A549 (cell line): ENCODE data around the gene CAND2. TPM values are rescaled to one million over a fixed set of nuclear protein-coding genes. Genes with fewer than 3 reads are reported as not detected.

Source experiments
- ATAC-seq, 2 experiments: fragments of 200-7000 bp in 1 of 2; fragments of >200 bp in 1 of 2; cut with Nextera tagmentation in 1 of 2; cut with Tn5 transposase in 1 of 2; 3 replicates each; pipeline versions ENCODE4 v1.8.0 to v1.9.1; 2018 to 2020; ENCODE audit warnings: mild to moderate bottlenecking in 1 of 2, moderate library complexity in 1 of 2
- CTCF ChIA-PET: fragments of 300-600 bp; sonication (Branson Sonifier 250); formaldehyde crosslinking; extraction: SDS; loops from one replicate; lab custom pipeline; 2021; ENCODE audit warnings: antibody characterized with exemption, inconsistent platforms; lab: Yijun Ruan, JAX
- POLR2A ChIA-PET: fragments of 350-600 bp; formaldehyde crosslinking; extraction: SDS; loops from one replicate; lab custom pipeline; 2021; ENCODE audit warnings: antibody characterized with exemption, inconsistent platforms; lab: Yijun Ruan, JAX
- DNase-seq, 2 experiments: peaks; one replicate each; pipeline versions ENCODE4 v3.0.0 to v3.0.0-alpha.2; 2011 to 2016; ENCODE audit warnings: low read depth in 1 of 2, low spot score in 1 of 2
- FAIRE-seq: peaks from 2 replicates; lab custom pipeline; 2011; peaks lifted over from hg19 to GRCh38; lab: Jason Lieb, UNC
- H3K27ac ChIP-seq, 2 experiments: fragments of >200 bp; sonication (Bioruptor Twin); formaldehyde crosslinking; 3 replicates each; pipeline ENCODE4 v1.5.1; 2016 to 2017
- H3K4me1 ChIP-seq: fragments of >200 bp; sonication (Bioruptor Twin); formaldehyde crosslinking; 3 replicates; pipeline ENCODE4 v1.6.1; 2016
- H3K4me2 ChIP-seq: fragments of >200 bp; sonication (Bioruptor Twin); formaldehyde crosslinking; 3 replicates; pipeline ENCODE4 v1.6.1; 2016
- H3K4me3 ChIP-seq: fragments of >200 bp; sonication (Bioruptor Twin); formaldehyde crosslinking; 3 replicates; pipeline ENCODE4 v1.5.1; 2016
- H3K9me3 ChIP-seq: fragments of >200 bp; sonication (Bioruptor Twin); formaldehyde crosslinking; 3 replicates; pipeline ENCODE4 v1.6.1; 2016
- CEBPB ChIP-seq, 2 experiments: fragments of >200 bp in 1 of 2; sonication (Bioruptor Twin) in 1 of 2; formaldehyde crosslinking in 1 of 2; IDR thresholded peaks; 2 replicates each; pipeline ENCODE4 v1.6.1; 2012 to 2016
- CHD4 ChIP-seq: fragments of 200-600 bp; sonication (generic); IDR thresholded peaks from 2 replicates; pipeline ENCODE4 v1.6.1; 2016; ENCODE audit warnings: antibody characterized with exemption, mild to moderate bottlenecking, borderline replicate concordance
- EHF ChIP-seq: fragments of 250-450 bp; sonication (Bioruptor Pico); IDR thresholded peaks from 2 replicates; pipeline ENCODE4 v1.5.0; 2020; ENCODE audit warnings: mild to moderate bottlenecking
- FOSL2 ChIP-seq, 2 experiments: fragments of 450-650 bp in 1 of 2; fragments of >200 bp in 1 of 2; sonication (Bioruptor Twin) in 1 of 2; formaldehyde crosslinking; IDR thresholded peaks; 2 replicates each; pipeline versions ENCODE4 v1.5.0 to v1.6.1; 2016 to 2020; ENCODE audit warnings: mild to moderate bottlenecking in 1 of 2, moderate library complexity in 1 of 2
- FOXS1 ChIP-seq: fragments of 250-450 bp; sonication (Bioruptor Pico); IDR thresholded peaks from 2 replicates; pipeline ENCODE4 v1.5.0; 2020; ENCODE audit warnings: mild to moderate bottlenecking, moderate library complexity
- HOXB13 ChIP-seq: fragments of 250-450 bp; sonication (Bioruptor Pico); IDR thresholded peaks from 2 replicates; pipeline ENCODE4 v1.5.0; 2020; ENCODE audit warnings: low read depth, mild to moderate bottlenecking, moderate library complexity
- JUNB ChIP-seq: fragments of >200 bp; sonication (Bioruptor Twin); formaldehyde crosslinking; IDR thresholded peaks from 2 replicates; pipeline ENCODE4 v1.6.1; 2016
- KDM1A ChIP-seq: fragments of 200-600 bp; sonication (generic); IDR thresholded peaks from 2 replicates; pipeline ENCODE4 v1.6.1; 2016; ENCODE audit warnings: low read depth, mild to moderate bottlenecking
- MAZ ChIP-seq: fragments of 150-350 bp; IDR thresholded peaks from 2 replicates; pipeline ENCODE4 v1.6.1; 2014; ENCODE audit warnings: antibody characterized with exemption, low read depth, low read length, borderline replicate concordance
- NPAS2 ChIP-seq: fragments of 250-450 bp; sonication (Bioruptor Pico); IDR thresholded peaks from 2 replicates; pipeline ENCODE4 v1.8.0; 2022; ENCODE audit warnings: mild to moderate bottlenecking, moderate library complexity, borderline replicate concordance
- POLR2A ChIP-seq: IDR thresholded peaks from 2 replicates; pipeline ENCODE4 v1.6.1; 2012; ENCODE audit warnings: mild to moderate bottlenecking, low read length
- POLR2AphosphoS2 ChIP-seq: conservative IDR thresholded peaks from 2 replicates; pipeline ENCODE4 v1.6.1; 2012; ENCODE audit warnings: low read length, improper control_type of control experiment, inconsistent platforms
- ZNF302 ChIP-seq: fragments of 250-450 bp; sonication (Bioruptor Pico); IDR thresholded peaks from 2 replicates; pipeline ENCODE4 v1.9.0; 2021; ENCODE audit warnings: inconsistent platforms, mild to moderate bottlenecking, moderate library complexity
- WGBS: methylation state at CpG from one replicate; pipeline ENCODE4 v1.1.6; 2017; ENCODE audit errors: missing lambda C conversion rate; 5-methylcytosine and 5-hydroxymethylcytosine counted together
- polyA plus RNA-seq, 4 experiments: library from polyadenylated mRNA; depleted of rRNA in 3 of 4; stranded (reverse); fragments of >200 nt; fragmentation: RNase III in 1 of 4; extraction: RNeasy Plus Mini Kit Qiagen cat#74134 plus additional on column Dnase treatment in 1 of 4; gene quantifications; 2 replicates in 3 of 4; 3 replicates in 1 of 4; pipeline ENCODE4 v1.2.3, GENCODE V29; 2011 to 2017
- TF ChIP-seq, protein P1 (sequence below): IDR thresholded peaks from 2 replicates; pipeline ENCODE4 v1.6.1; 2012
- TF ChIP-seq, protein P2 (sequence below): IDR thresholded peaks from 2 replicates; pipeline ENCODE4 v1.6.1; 2012
- TF ChIP-seq, protein P3 (sequence below): fragments of 150-350 bp; IDR thresholded peaks from 2 replicates; pipeline ENCODE4 v1.6.1; 2014; ENCODE audit warnings: low read depth, mild to moderate bottlenecking, low read length
- TF ChIP-seq, protein P4 (sequence below): fragments of 200-600 bp; sonication (generic); IDR thresholded peaks from 2 replicates; pipeline ENCODE4 v1.6.1; 2016; ENCODE audit warnings: antibody characterized with exemption, mild to moderate bottlenecking, moderate library complexity
- TF ChIP-seq, protein P5 (sequence below): fragments of 250-450 bp; sonication (Bioruptor Pico); IDR thresholded peaks from 2 replicates; pipeline ENCODE4 v1.5.0; 2021; ENCODE audit warnings: mild to moderate bottlenecking, moderate library complexity, borderline replicate concordance
- TF ChIP-seq, protein P6 (sequence below): IDR thresholded peaks from 2 replicates; pipeline ENCODE4 v1.6.1; 2012; ENCODE audit warnings: low read depth, borderline replicate concordance

CAND2 gene
- polyA plus RNA-seq, 2 of the 4 experiments (the other 2 are of a cell fraction) = 0.72 to 0.84 TPM

DNA sequence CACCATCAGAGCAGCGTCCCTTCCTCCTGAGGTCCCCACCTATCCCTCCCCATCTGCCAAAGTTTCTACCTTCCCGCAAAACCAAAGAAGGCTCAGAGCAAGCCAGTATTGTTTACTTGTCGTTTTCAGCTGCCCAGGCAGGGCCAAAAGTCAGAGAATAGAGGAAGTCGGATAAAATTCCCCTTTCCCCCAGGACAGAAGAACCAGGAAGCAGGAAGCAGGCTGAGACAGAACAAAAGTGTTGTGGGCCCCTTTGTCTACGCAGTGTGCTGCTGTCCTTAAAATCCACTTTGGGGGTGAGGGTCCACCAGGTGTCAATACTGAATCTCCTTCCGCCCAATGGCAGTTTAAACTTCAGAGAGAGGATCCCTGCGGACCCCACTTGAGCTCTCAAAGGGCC is 63.4 kb downstream of the CAND2 start:
- no peak for FAIRE-seq

DNA sequence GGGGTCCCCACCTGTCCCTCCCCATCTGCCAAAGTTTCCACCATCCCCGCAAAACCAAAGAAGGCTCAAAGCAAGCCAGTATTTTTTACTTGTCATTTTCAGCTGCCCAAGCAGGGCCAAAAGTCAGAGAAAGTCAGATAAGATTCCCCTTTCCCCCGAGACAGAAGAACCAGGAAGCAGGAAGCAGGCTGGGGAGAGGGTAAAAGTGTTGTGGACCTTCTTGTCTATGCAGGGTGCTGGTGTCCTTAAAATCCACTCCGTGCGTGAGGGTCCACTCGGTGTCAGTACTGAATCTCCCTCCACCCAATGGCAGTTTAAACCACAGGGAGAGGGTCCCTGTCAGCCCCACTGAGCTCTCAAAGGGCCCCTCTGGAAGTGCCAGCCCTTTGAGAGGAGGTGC is 65.1 kb downstream of the CAND2 start:
- Histone ChIP-seq H3K4me1 (no peaks in the 10 kb centered on the region), H3K4me2 (no peak overlapping the region), H3K4me3 (no peak overlapping the region), H3K9me3 (peaks cover 10% of the 10 kb centered on the region; the same call in 2 of the 3 replicates), H3K27ac (no peak overlapping the region)
- ATAC-seq = no peak
- FAIRE-seq = no peak
- ChIA-PET CTCF (interaction anchor here (1.2 to 5.5 kb wide), 4 partner anchors 8 to 112 kb away, joined by 3 to 28 read pairs (median 12); partner anchors contain the start of gene RPL32), POLR2A (no interaction called here)
- WGBS = 78% methylated on average over 5 of the region's 5 CpGs
- DNase-seq = no peak
- no peak for TF ChIP-seq POLR2A
- no peak for TF ChIP-seq CHD4

More for the DNA sequence above, 63.4 kb downstream of the CAND2 start:
- H3K4me2 ChIP-seq = no peak overlapping the region
- POLR2A ChIA-PET = no interaction called here
- H3K27ac ChIP-seq = no peak overlapping the region
- CTCF ChIA-PET = interaction anchor here (2.2 to 4.9 kb wide), 2 partner anchors 8 to 18 kb away, joined by 8 to 19 read pairs; partner anchors contain the start of gene RPL32
- no peaks in the 10 kb centered on the region for H3K9me3 ChIP-seq
- DNase-seq (no peak), ATAC-seq (no peak)
- 71% methylated on average over 7 of the region's 7 CpGs for WGBS
- H3K4me3 ChIP-seq = no peak overlapping the region
- TF ChIP-seq FOSL2 (IDR thresholded peaks at IDR 0.05) (no peak), FOSL2 (CRISPR knock-in tag; IDR thresholded peaks at IDR 0.05) (no peak), FOXS1 (CRISPR knock-in tag) (no peak), POLR2AphosphoS2 (no peak), HOXB13 (CRISPR knock-in tag) (no peak), CEBPB (IDR thresholded peaks at IDR 0.05) (no peak), MAZ (no peak), EHF (no peak), POLR2A (no peak), JUNB (no peak), ZNF302 (CRISPR knock-in tag) (no peak), KDM1A (no peak), NPAS2 (CRISPR knock-in tag) (no peak)
- TF ChIP-seq, protein P1, sequence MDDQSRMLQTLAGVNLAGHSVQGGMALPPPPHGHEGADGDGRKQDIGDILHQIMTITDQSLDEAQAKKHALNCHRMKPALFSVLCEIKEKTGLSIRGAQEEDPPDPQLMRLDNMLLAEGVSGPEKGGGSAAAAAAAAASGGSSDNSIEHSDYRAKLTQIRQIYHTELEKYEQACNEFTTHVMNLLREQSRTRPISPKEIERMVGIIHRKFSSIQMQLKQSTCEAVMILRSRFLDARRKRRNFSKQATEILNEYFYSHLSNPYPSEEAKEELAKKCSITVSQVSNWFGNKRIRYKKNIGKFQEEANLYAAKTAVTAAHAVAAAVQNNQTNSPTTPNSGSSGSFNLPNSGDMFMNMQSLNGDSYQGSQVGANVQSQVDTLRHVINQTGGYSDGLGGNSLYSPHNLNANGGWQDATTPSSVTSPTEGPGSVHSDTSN = no peak
- TF ChIP-seq, protein P2, sequence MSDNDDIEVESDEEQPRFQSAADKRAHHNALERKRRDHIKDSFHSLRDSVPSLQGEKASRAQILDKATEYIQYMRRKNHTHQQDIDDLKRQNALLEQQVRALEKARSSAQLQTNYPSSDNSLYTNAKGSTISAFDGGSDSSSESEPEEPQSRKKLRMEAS = no peak
- TF ChIP-seq, protein P3, sequence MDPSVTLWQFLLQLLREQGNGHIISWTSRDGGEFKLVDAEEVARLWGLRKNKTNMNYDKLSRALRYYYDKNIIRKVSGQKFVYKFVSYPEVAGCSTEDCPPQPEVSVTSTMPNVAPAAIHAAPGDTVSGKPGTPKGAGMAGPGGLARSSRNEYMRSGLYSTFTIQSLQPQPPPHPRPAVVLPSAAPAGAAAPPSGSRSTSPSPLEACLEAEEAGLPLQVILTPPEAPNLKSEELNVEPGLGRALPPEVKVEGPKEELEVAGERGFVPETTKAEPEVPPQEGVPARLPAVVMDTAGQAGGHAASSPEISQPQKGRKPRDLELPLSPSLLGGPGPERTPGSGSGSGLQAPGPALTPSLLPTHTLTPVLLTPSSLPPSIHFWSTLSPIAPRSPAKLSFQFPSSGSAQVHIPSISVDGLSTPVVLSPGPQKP = no peak
- TF ChIP-seq, protein P4, sequence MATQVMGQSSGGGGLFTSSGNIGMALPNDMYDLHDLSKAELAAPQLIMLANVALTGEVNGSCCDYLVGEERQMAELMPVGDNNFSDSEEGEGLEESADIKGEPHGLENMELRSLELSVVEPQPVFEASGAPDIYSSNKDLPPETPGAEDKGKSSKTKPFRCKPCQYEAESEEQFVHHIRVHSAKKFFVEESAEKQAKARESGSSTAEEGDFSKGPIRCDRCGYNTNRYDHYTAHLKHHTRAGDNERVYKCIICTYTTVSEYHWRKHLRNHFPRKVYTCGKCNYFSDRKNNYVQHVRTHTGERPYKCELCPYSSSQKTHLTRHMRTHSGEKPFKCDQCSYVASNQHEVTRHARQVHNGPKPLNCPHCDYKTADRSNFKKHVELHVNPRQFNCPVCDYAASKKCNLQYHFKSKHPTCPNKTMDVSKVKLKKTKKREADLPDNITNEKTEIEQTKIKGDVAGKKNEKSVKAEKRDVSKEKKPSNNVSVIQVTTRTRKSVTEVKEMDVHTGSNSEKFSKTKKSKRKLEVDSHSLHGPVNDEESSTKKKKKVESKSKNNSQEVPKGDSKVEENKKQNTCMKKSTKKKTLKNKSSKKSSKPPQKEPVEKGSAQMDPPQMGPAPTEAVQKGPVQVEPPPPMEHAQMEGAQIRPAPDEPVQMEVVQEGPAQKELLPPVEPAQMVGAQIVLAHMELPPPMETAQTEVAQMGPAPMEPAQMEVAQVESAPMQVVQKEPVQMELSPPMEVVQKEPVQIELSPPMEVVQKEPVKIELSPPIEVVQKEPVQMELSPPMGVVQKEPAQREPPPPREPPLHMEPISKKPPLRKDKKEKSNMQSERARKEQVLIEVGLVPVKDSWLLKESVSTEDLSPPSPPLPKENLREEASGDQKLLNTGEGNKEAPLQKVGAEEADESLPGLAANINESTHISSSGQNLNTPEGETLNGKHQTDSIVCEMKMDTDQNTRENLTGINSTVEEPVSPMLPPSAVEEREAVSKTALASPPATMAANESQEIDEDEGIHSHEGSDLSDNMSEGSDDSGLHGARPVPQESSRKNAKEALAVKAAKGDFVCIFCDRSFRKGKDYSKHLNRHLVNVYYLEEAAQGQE = no peak
- TF ChIP-seq, protein P5, sequence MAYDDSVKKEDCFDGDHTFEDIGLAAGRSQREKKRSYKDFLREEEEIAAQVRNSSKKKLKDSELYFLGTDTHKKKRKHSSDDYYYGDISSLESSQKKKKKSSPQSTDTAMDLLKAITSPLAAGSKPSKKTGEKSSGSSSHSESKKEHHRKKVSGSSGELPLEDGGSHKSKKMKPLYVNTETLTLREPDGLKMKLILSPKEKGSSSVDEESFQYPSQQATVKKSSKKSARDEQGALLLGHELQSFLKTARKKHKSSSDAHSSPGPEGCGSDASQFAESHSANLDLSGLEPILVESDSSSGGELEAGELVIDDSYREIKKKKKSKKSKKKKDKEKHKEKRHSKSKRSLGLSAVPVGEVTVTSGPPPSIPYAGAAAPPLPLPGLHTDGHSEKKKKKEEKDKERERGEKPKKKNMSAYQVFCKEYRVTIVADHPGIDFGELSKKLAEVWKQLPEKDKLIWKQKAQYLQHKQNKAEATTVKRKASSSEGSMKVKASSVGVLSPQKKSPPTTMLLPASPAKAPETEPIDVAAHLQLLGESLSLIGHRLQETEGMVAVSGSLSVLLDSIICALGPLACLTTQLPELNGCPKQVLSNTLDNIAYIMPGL = no peak
- TF ChIP-seq, protein P6, sequence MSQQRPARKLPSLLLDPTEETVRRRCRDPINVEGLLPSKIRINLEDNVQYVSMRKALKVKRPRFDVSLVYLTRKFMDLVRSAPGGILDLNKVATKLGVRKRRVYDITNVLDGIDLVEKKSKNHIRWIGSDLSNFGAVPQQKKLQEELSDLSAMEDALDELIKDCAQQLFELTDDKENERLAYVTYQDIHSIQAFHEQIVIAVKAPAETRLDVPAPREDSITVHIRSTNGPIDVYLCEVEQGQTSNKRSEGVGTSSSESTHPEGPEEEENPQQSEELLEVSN = no peak
- H3K4me1 ChIP-seq = no peaks in the 10 kb centered on the region
